ENCODE results near the gene H1-8. TPM values are rescaled to one million over a fixed set of nuclear protein-coding genes. Genes with fewer than 3 reads are reported as not detected.
"Not testable (repeated sequence)": the region's sequence is repeated elsewhere in the genome, so short reads cannot be mapped to it uniquely, and the experiment has no call there.

H1-8 gene
- total RNA-seq, 1 donor from 2014 or later, result not detected

DNA sequence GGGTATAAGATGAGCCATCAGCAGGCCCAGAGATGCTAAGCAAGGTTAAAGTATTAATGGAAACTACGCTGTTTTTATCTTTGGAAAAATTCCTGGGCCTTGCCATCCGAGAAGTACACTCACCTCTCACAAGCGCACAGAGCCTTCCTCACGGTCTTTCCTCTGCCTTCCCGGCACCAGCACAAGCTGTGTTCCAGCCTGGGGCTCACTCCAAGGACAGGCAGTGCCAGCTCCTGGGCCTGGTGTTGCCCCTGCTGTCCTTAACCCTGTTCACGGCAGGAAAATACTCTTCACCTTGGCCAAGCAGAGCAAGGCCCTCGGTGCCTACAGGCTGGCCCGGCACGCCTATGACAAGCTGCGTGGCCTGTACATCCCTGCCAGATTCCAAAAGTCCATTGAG is 28.9 kb upstream of the H1-8 start:
- no peak overlapping the region for H3K27ac Mint-ChIP-seq
- intact Hi-C loops (cut with micrococcal nuclease), result no loop called here
- H3K9me3 Mint-ChIP-seq, result no peaks in the 10 kb centered on the region
- no peak overlapping the region for H3K4me3 Mint-ChIP-seq
- ATAC-seq (ENCODE audit: low read depth), result no peak
- H3K27me3 Mint-ChIP-seq, result no peaks in the 10 kb centered on the region
- ChIA-PET POLR2A (no interaction called here), CTCF (no interaction called here)
- H3K4me1 Mint-ChIP-seq, result no peaks in the 10 kb centered on the region
- peaks cover 16% of the 10 kb centered on the region for H3K36me3 Mint-ChIP-seq (ENCODE audit: low read depth)
- TF ChIP-seq, protein P1, sequence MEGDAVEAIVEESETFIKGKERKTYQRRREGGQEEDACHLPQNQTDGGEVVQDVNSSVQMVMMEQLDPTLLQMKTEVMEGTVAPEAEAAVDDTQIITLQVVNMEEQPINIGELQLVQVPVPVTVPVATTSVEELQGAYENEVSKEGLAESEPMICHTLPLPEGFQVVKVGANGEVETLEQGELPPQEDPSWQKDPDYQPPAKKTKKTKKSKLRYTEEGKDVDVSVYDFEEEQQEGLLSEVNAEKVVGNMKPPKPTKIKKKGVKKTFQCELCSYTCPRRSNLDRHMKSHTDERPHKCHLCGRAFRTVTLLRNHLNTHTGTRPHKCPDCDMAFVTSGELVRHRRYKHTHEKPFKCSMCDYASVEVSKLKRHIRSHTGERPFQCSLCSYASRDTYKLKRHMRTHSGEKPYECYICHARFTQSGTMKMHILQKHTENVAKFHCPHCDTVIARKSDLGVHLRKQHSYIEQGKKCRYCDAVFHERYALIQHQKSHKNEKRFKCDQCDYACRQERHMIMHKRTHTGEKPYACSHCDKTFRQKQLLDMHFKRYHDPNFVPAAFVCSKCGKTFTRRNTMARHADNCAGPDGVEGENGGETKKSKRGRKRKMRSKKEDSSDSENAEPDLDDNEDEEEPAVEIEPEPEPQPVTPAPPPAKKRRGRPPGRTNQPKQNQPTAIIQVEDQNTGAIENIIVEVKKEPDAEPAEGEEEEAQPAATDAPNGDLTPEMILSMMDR (IDR thresholded peaks at IDR 0.05), result no peak
- DNase-seq, result no peak

DNA sequence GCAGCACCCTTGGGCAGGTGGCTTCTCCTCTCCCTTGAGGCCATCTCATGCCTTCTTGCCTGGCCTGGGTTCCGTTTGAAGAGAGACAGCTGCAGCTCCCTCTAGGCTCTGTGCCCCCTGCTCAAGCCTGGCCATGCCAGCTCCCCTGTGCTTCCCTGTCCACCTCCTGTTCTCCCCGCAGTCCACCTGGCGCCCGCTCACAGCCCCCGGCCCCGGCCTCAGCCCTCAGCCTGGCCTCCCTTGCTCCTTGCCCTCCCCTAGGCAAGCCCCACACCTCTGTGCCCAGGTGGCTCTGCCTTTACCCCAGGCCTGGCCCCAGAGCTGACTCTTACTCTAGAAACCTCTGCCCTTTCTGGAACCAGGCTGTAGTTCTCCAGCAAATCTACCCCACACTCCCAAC is 28.4 kb upstream of the H1-8 start:
- Mint-ChIP-seq H3K4me3 (no peak overlapping the region), H3K27ac (no peak overlapping the region), H3K4me1 (no peaks in the 10 kb centered on the region), H3K9me3 (no peaks in the 10 kb centered on the region), H3K27me3 (no peaks in the 10 kb centered on the region), H3K36me3 (ENCODE audit: low read depth) (peaks cover 16% of the 10 kb centered on the region)
- intact Hi-C loops (cut with micrococcal nuclease), result no loop called here
- CTCF ChIA-PET, result no interaction called here
- POLR2A ChIA-PET, result no interaction called here
- DNase-seq (no peak), ATAC-seq (ENCODE audit: low read depth) (no peak)
- TF ChIP-seq, protein P1 (IDR thresholded peaks at IDR 0.05), result no peak

DNA sequence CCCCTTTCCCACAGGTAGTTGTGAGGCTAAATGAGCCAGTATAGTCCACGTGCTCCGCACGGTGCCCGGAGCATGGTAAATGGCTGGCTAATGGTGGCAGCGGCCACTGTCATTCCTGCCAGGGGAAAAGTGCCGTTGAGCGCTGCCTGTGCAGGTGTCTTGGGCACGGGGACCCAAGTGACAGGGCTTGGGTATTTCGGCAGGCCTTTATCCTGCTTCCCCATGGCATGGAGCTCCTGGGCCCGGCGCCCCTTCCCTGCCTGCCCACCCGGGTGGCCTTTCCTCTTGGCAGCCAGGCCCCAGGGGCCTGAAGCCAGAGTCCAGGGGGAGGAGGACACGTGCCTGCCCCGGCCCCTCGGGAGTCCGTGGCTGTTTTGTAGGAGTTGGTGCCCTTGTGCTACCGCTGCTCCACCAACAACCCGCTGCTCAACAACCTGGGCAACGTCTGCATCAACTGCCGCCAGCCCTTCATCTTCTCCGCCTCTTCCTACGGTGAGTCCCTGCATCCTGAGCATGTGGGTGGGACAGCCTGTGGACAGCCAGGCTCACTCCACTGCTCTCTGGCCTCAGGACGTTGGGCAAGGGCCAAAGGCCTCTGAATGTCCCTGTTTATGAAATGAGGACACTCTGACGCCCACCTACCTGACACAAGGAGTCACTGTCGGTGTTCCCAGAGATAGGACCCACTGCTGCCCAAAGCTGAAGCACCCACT is 27.7 kb upstream of the H1-8 start:
- ATAC-seq (ENCODE audit: low read depth); H3K9me3 Mint-ChIP-seq; DNase-seq; H3K4me3 Mint-ChIP-seq; H3K27me3 Mint-ChIP-seq; POLR2A ChIA-PET; CTCF ChIA-PET; H3K27ac Mint-ChIP-seq; intact Hi-C loops (cut with micrococcal nuclease); H3K4me1 Mint-ChIP-seq: not testable (repeated sequence)
- peaks cover 16% of the 10 kb centered on the region for H3K36me3 Mint-ChIP-seq (ENCODE audit: low read depth)

DNA sequence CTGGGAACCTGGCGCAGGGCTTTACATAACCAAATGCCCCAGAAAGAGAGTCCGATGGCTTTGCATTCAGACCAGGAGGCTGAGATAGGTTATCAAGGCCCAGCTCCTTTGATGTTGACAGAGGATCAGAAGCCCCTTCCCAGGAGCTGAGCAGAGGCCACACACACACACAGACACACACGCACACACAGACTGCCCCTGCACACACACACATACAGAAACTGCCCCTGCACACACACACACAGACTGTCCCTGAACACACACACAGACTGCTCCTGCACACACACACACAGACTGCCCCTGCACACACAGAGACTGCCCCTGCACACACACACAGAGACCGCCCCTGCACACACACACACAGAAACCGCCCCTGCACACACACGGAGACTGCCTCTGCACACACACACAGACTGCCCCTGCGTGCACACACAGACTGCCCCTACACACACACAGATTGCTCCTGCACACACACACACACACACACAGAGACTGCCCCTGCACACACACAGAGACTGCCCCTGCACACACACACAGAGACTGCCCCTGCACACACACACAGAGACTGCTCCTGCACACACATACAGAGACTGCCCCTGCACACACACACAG is 27.0 kb upstream of the H1-8 start:
- H3K4me1 Mint-ChIP-seq; ATAC-seq (ENCODE audit: low read depth); intact Hi-C loops (cut with micrococcal nuclease); H3K9me3 Mint-ChIP-seq; DNase-seq; H3K27me3 Mint-ChIP-seq; H3K27ac Mint-ChIP-seq; CTCF ChIA-PET; H3K4me3 Mint-ChIP-seq; POLR2A ChIA-PET: not testable (repeated sequence)
- peaks cover 16% of the 10 kb centered on the region for H3K36me3 Mint-ChIP-seq (ENCODE audit: low read depth)

DNA sequence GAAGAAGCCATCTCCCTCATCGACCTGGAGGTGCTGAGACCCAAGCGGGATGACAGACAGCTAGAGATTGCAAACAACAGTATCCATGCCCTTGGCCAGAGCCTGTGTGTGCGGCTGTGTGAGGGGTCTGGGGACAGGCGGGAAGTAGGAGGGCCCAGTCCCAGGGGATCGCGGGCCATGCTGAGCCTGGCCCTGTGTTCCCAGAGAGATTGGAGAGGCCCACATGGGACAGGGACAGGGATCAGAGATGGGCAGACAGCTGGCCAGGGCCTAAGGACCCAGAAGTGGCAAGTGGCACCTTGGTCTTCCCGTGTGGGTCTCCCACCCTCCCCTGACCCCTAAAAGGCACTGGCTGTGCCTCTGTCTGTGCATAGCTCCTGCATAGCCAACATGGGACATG is 25.5 kb upstream of the H1-8 start:
- Mint-ChIP-seq H3K9me3 (no peaks in the 10 kb centered on the region), H3K36me3 (ENCODE audit: low read depth) (peaks cover 11% of the 10 kb centered on the region), H3K27me3 (no peaks in the 10 kb centered on the region), H3K4me1 (no peaks in the 10 kb centered on the region), H3K4me3 (no peak overlapping the region), H3K27ac (no peak overlapping the region)
- ChIA-PET CTCF (no interaction called here), POLR2A (no interaction called here)
- intact Hi-C loops (cut with micrococcal nuclease), result no loop called here
- DNase-seq, result no peak
- no peak for ATAC-seq (ENCODE audit: low read depth)
- TF ChIP-seq, protein P1 (IDR thresholded peaks at IDR 0.05), result no peak

DNA sequence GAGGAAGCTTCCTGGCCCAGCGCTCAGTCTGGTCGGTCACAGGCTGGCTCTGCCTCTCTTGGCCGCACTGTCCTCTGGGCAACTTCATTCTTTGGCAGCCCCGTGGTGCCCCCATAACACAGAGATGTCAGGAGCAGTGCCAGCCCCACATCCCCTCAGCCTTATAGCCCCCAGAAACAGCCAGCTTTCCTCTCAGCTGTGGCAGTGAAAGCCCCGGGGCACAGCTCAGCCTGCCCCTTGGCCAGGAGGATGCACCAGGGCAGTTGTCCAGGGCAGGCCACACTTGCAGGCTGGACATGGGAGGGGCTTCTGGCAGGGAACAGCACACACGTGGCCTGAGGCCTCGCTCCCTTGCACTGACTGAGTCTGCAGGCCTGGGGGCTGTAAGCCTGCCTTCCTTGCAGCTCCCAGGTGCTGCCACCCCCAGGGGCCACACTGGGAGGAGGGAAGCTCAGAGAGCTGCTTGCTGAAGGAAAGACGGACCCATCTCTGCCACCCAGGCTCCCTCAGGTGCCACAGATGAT is 24.9 kb upstream of the H1-8 start:
- CTCF ChIA-PET, result no interaction called here
- Mint-ChIP-seq H3K27me3 (no peaks in the 10 kb centered on the region), H3K27ac (no peak overlapping the region), H3K4me1 (no peaks in the 10 kb centered on the region), H3K36me3 (ENCODE audit: low read depth) (peaks cover 11% of the 10 kb centered on the region), H3K4me3 (no peak overlapping the region), H3K9me3 (no peaks in the 10 kb centered on the region)
- DNase-seq (no peak), ATAC-seq (ENCODE audit: low read depth) (no peak)
- intact Hi-C loops (cut with micrococcal nuclease), result no loop called here
- TF ChIP-seq, protein P1 (IDR thresholded peaks at IDR 0.05), result no peak
- POLR2A ChIA-PET, result no interaction called here

Data from activated B cell treated with CpG ODN at 0.5 μM for 24 hours (primary cell).